SU-DHL-6 (cell line): ENCODE results near the gene RALGAPA1.

Experiments
- H2AFZ ChIP-seq: fragments of 200-600 bp; sonication (generic); 2 replicates; pipeline ENCODE4 v1.6.1; 2014; ENCODE audit warnings: low read depth, mild to moderate bottlenecking, moderate library complexity, mixed read lengths, antibody characterized with exemption, low read length; ENCODE audit not compliant: severe bottlenecking
- H3F3A ChIP-seq: fragments of 200-600 bp; shearing (Covaris generic); 2 replicates; pipeline ENCODE4 v1.6.0; 2016; ENCODE audit warnings: antibody characterized with exemption, mild to moderate bottlenecking; ENCODE audit not compliant: insufficient read depth
- H3K27ac ChIP-seq: fragments of 200-600 bp; sonication (generic); 2 replicates; pipeline ENCODE4 v1.5.1; 2016; ENCODE audit warnings: low read depth, mild to moderate bottlenecking, low read length, moderate library complexity, mixed read lengths
- H3K27me3 ChIP-seq: fragments of 200-600 bp; sonication (generic), shearing (Covaris generic); 2 replicates; pipeline ENCODE4 v1.6.0; 2014; ENCODE audit warnings: mild to moderate bottlenecking, low read length
- H3K36me3 ChIP-seq: fragments of 200-600 bp; sonication (generic); 2 replicates; pipeline ENCODE4 v1.6.1; 2014; ENCODE audit warnings: mild to moderate bottlenecking, low read length, mixed read lengths
- H3K4me2 ChIP-seq: fragments of 300-600, 200-600 bp; shearing (Covaris generic), sonication (generic); 2 replicates; pipeline ENCODE4 v1.6.0; 2014; ENCODE audit warnings: low read length, low read depth, mild to moderate bottlenecking; ENCODE audit not compliant: poor library complexity, severe bottlenecking
- H3K4me3 ChIP-seq: fragments of 200-600 bp; sonication (generic); 2 replicates; pipeline ENCODE4 v1.5.1; 2014; ENCODE audit warnings: antibody characterized with exemption, low read length, mild to moderate bottlenecking, mixed read lengths; ENCODE audit not compliant: insufficient read depth, poor library complexity, severe bottlenecking
- H3K79me2 ChIP-seq: fragments of 200-600 bp; sonication (generic); 2 replicates; pipeline ENCODE4 v1.6.1; 2014; ENCODE audit warnings: mild to moderate bottlenecking, low read length, moderate library complexity; ENCODE audit not compliant: insufficient read depth
- H3K9ac ChIP-seq: fragments of 200-600 bp; sonication (generic); 2 replicates; pipeline ENCODE4 v1.7.0; 2014; ENCODE audit warnings: mild to moderate bottlenecking, low read length
- H3K9me2 ChIP-seq: fragments of 200-600 bp; sonication (generic); replicated peaks from 2 replicates; pipeline ENCODE4 v1.6.1; 2014; ENCODE audit warnings: low read length; ENCODE audit not compliant: insufficient read depth
- H3K9me3 ChIP-seq: fragments of 200-600 bp; sonication (generic); 2 replicates; pipeline ENCODE4 v1.6.1; 2014; ENCODE audit warnings: low read length, mixed read lengths; ENCODE audit not compliant: insufficient read depth
- H4K20me1 ChIP-seq: fragments of 200-600 bp; sonication (generic); 2 replicates; pipeline ENCODE4 v1.6.1; 2014; ENCODE audit warnings: low read depth, mild to moderate bottlenecking, antibody characterized with exemption, low read length, moderate library complexity, mixed read lengths
- CTCF ChIP-seq: fragments of 200-600 bp; sonication (generic); IDR thresholded peaks from one replicate; pipeline ENCODE4 v1.5.1; 2017; ENCODE audit warnings: antibody characterized with exemption, mild to moderate bottlenecking, low read length, moderate library complexity; ENCODE audit not compliant: insufficient read depth, poor library complexity, severe bottlenecking
- EZH2phosphoT487 ChIP-seq: fragments of 200-600 bp; sonication (generic), shearing (Covaris generic); conservative IDR thresholded peaks from 2 replicates; pipeline ENCODE4 v1.6.1; 2018; ENCODE audit warnings: mild to moderate bottlenecking, antibody characterized with exemption, low read length, moderate library complexity, mixed read lengths

The RALGAPA1 gene

GRCh38 chr14:35682802-35683201 lies 126.3 kb downstream of the RALGAPA1 start:
- no peak overlapping the region for H3K4me3 ChIP-seq
- TF ChIP-seq CTCF (no peak), EZH2phosphoT487 (no peak)
- no peak overlapping the region for H2AFZ ChIP-seq
- no peak overlapping the region for H3K9ac ChIP-seq
- no peaks in the 10 kb centered on the region for H3K79me2 ChIP-seq
- no peaks in the 10 kb centered on the region for H3F3A ChIP-seq
- no peaks in the 10 kb centered on the region for H3K9me2 ChIP-seq
- H3K36me3 ChIP-seq, result no peaks in the 10 kb centered on the region
- no peak overlapping the region for H3K27ac ChIP-seq
- no peak overlapping the region for H3K4me2 ChIP-seq
- H3K9me3 ChIP-seq, result no peaks in the 10 kb centered on the region
- H3K27me3 ChIP-seq, result no peaks in the 10 kb centered on the region
- H4K20me1 ChIP-seq, result no peaks in the 10 kb centered on the region

- H4K20me1 ChIP-seq, result no peaks in the 10 kb centered on the region
- no peaks in the 10 kb centered on the region for H3K79me2 ChIP-seq
- no peak overlapping the region for H3K4me2 ChIP-seq
- no peaks in the 10 kb centered on the region for H3K9me3 ChIP-seq
- no peaks in the 10 kb centered on the region for H3K36me3 ChIP-seq
- H3K27me3 ChIP-seq, result no peaks in the 10 kb centered on the region
- no peak overlapping the region for H2AFZ ChIP-seq
- no peak overlapping the region for H3K27ac ChIP-seq
- H3K9me2 ChIP-seq, result no peaks in the 10 kb centered on the region
- no peaks in the 10 kb centered on the region for H3F3A ChIP-seq
- TF ChIP-seq CTCF, result no peak
- H3K9ac ChIP-seq, result no peak overlapping the region
- no peak overlapping the region for H3K4me3 ChIP-seq
Observed at GRCh38 chr14:35678403-35679028, 130.6 kb downstream of the RALGAPA1 start.

GRCh38 chr14:35669782-35670181 lies 139.3 kb downstream of the RALGAPA1 start:
- no peaks in the 10 kb centered on the region for H3F3A ChIP-seq

More at GRCh38 chr14:35669782-35670181, 139.3 kb downstream of the RALGAPA1 start:
- TF ChIP-seq EZH2phosphoT487 (no peak), CTCF (no peak)
- Histone ChIP-seq H3K9ac (no peak overlapping the region), H2AFZ (no peak overlapping the region), H3K9me3 (no peaks in the 10 kb centered on the region), H3K4me3 (no peak overlapping the region), H3K27me3 (no peaks in the 10 kb centered on the region), H3K9me2 (no peaks in the 10 kb centered on the region), H3K4me2 (no peak overlapping the region), H3K27ac (no peak overlapping the region), H3K79me2 (no peaks in the 10 kb centered on the region), H4K20me1 (no peaks in the 10 kb centered on the region), H3K36me3 (no peaks in the 10 kb centered on the region)
